Fibroblast of villous mesenchyme (primary cell): ENCODE measurements around the gene GPATCH2. TPM values are rescaled to one million over a fixed set of nuclear protein-coding genes. Genes with fewer than 3 reads are reported as not detected.

ENCODE experiments used
- DNase-seq: peaks from one replicate; pipeline ENCODE4 v3.0.0-alpha.2; 2010; ENCODE audit warnings: low read depth
- H3K4me3 ChIP-seq: 2 replicates; pipeline ENCODE4 v1.5.1; 2011; ENCODE audit warnings: low read depth, mild to moderate bottlenecking, low read length
- CTCF ChIP-seq: IDR thresholded peaks from 2 replicates; pipeline ENCODE4 v1.5.1; 2012; ENCODE audit warnings: low read depth, mild to moderate bottlenecking, low read length; ENCODE audit not compliant: insufficient read depth
- total RNA-seq: library from RNA; depleted of rRNA; stranded (reverse); fragments of >200 nt; gene quantifications from 2 replicates; pipeline ENCODE4 v1.2.3, GENCODE V29; 2012

The GPATCH2 gene
- total RNA-seq, 1 donor = 28.1 TPM

GRCh38 chr1:217650674-217651073 is 19.8 kb upstream of the GPATCH2 start:
- no peak for DNase-seq
- no peak for TF ChIP-seq CTCF
- H3K4me3 ChIP-seq = no peak overlapping the region

GRCh38 chr1:217647791-217648190 is 16.9 kb upstream of the GPATCH2 start:
- no peak overlapping the region for H3K4me3 ChIP-seq
- peak; percentile 22 for DNase-seq
- TF ChIP-seq CTCF = no peak

GRCh38 chr1:217642455-217642854 is 11.6 kb upstream of the GPATCH2 start:
- no peak for TF ChIP-seq CTCF
- no peak for DNase-seq
- no peak overlapping the region for H3K4me3 ChIP-seq

GRCh38 chr1:217627431-217627830 is 3.5 kb downstream of the GPATCH2 start:
- DNase-seq = no peak
- TF ChIP-seq CTCF = no peak
- H3K4me3 ChIP-seq = no peak overlapping the region

- no peak for TF ChIP-seq CTCF
Measured at GRCh38 chr1:217626321-217626720, 4.6 kb downstream of the GPATCH2 start.

DNA sequence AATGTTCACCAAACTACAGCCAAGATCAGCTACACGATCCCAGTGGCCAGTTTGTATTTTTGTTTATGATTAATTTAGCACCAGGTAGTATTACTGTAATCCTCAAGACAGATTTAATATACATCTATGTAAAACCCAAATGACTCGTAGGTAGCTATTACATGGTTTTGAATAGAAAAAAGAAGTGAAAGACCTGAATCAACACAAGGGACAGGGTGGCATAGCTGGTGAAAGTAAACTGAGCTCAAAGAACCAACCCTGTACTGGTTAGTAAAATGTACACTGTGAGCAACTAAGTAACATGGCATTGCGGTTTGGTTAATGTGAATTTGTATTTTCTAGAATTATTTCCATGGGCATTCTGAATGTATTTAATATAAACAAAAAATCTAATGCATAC is 8.8 kb downstream of the GPATCH2 start:
- H3K4me3 ChIP-seq = no peak overlapping the region
- no peak for DNase-seq
- TF ChIP-seq CTCF = no peak

More at GRCh38 chr1:217626321-217626720, 4.6 kb downstream of the GPATCH2 start:
- no peak for DNase-seq
- no peak overlapping the region for H3K4me3 ChIP-seq

- no peak overlapping the region for H3K4me3 ChIP-seq
- no peak for TF ChIP-seq CTCF
- no peak for DNase-seq
Measured at GRCh38 chr1:217620814-217621213, 10.1 kb downstream of the GPATCH2 start.
